GM12891 (cell line): ENCODE data around the gene STIMATE.

Experiments
- POLR2A ChIP-seq: IDR thresholded peaks from 2 replicates; pipeline ENCODE4 v1.6.1; 2011; ENCODE audit warnings: low read depth, low read length, control low read depth
- POLR2AphosphoS5 ChIP-seq: IDR thresholded peaks from 2 replicates; pipeline ENCODE4 v1.6.1; 2011; ENCODE audit warnings: low read depth, low read length, control low read depth

GRCh38 chr3:52816654-52817053, 80.7 kb downstream of the STIMATE start:
- TF ChIP-seq POLR2AphosphoS5 (no peak), POLR2A (no peak)
